Measurements from ENCODE around the gene APOM.

Gene APOM

DNA sequence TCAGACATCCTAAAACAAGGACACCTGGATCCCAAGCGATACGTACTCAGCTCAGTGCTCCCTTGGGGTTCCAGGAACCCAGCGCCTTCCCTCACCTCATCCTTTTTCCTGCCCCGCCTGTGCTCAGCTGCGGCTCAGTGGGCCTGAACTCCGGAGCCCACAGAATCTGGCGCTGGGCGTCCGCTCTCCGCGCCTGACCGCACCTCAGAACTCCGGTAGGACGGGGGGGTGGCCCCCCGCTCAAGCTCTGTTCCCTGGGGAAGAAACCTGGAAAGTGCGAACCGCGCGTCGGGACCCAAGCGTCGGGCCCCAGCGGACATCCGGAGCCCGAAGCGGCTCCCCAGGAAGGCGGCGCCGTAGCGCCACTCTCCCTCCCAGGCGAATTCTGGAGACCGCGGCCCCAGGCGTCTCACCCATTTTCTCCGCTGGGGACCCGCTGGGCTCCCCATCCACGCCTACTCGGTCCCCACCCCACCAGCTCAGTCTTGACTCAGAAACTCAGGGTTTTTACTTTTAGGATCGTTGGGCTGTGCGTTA, 25.5 kb downstream of the APOM start:
- no peak for FAIRE-seq

- no peak for FAIRE-seq
Measured at GRCh38 chr6:31683591-31683990, 27.9 kb downstream of the APOM start.

- no peak for FAIRE-seq
Measured at GRCh38 chr6:31686483-31686882, 30.8 kb downstream of the APOM start.

- FAIRE-seq = no peak
Measured at GRCh38 chr6:31687321-31687720, 31.6 kb downstream of the APOM start.

DNA sequence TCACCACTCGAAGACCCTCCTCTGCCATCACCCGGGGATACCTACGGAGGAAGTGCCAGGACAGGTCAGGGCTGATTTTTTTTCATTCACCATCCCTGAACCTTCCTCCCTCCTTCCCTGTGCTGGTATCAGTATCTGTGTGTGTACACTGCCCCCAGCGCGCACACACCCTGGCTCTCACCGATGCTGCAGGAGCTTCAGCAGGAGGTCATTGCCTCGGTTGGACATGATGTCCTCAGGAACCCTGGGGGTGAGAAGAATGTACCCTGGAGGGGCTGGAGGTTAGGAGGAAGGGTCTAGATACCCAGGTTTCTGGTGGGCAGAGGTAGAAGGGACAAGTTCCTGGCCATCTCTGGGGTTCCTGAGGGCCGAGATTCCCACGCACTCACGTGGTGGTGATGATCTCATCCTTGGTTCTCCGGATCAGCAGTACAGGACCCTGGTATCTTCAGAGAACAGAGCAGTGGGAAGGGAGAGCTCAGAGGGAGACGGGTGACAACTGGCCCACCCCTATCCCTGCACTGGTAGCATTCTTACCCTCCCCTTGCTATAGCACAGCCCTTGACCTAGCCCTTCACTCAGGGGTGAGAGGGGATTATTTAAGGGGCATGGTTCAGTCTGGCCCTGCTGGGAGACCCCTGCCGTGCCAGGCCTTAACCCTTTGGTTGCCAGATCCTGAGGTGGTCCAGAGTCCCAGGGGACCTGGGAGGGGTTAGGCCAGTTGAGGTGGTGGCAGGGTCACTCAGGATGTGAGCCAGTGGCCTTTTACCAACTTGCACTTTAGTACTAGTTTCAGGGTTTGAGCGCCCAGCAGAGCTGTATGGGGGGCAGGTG, 32.4 kb downstream of the APOM start:
- FAIRE-seq = no peak

- no peak for FAIRE-seq
Measured at GRCh38 chr6:31689249-31690110, 33.8 kb downstream of the APOM start.

DNA sequence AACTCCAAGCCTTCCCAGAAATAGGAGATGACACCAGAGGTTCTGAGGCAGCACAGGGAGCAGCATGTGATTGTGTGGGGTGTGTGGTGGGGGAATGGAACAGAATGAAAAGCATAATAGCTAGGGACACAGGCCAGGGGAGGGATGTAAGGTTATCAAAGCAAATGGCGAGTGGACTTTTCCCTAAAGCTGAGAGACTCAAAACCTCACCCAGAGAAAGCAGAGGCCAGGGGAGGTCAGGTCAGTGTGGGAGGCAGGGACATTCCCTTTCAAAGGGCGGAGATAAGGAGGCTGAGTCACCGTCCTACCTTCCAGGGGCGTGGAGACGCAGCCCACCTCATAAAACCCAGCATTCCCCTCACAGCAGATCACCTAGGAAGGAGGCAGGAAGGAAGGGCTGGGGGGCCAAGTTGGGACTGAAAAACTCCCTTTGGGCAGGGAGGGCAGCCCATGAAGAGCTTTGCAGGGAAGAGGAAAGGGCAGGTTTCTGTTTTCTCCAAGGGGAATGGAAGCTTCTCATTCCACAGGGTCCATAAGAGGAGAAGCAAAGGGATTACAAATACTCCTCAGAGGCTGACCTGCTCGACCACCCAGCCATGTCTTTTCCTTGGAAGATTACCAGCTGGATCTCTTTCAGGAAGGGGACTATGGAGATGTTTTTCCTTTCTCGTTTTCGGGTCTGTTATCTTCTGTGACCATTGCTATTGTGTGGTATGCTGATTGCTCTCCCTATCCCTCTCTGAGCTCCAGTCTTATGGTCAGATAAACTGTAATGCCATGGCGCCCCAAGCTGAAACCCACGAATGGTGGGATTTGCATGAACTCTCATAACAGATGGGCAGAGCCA, 34.8 kb downstream of the APOM start:
- FAIRE-seq = no peak

DNA sequence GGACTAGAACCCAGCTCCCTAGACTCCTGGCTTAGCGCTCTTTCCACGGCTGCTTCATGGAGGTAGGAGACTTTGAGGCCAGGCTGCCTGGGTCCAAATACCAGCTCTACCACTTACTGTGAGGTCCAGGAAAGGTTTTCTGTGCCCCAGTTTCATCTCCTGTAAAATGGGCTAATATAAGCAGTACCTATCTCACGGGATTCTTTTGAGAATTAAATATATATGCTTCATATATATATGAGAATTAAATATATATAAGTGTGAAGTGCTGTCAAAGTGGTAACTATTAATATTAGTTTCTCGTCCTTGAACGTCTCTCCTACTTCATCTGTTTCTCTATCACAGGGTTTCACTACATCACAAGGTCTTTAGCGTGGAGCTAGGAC, 35.4 kb downstream of the APOM start:
- FAIRE-seq = no peak

- FAIRE-seq = no peak
Measured at GRCh38 chr6:31691564-31692108, 35.9 kb downstream of the APOM start.

DNA sequence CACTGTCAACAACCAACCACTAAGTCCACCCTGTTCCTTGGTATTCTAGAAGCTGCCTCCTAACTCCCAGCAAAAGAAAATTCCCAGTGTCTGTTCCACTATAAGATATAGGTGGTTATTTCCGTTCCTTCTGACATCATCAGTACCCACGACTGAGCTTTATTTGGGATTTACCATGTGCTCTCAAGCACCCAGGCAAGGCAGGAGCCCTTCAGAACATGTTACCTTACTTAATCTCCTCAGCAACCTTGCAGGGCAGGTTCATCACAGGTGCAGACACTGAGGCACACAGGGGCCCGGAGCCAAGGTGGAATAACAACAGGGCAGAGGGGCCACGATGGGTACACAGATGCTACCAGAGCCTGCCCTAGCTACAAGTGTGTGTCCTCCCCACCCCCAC, 36.7 kb downstream of the APOM start:
- FAIRE-seq = no peak

DNA sequence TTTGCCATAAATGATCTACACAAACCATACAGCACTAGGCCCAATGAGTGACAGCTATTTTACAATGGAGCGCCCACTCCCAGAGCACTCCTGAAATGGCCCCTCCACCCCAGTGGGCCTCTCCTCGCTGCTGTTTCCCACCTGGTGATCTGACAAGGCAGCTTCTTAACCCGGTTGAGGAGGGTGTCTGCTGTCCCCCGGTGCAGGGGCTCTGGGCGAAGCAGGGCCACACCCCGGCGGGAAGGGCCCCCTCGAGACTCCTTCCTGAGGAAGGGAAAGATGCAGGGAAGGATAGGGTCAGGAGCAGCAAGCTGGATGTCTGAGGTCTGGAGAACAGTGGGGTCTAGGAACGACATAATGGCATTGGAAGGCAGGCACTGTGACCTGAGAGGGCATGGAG, 37.2 kb downstream of the APOM start:
- FAIRE-seq = no peak

- no peak for FAIRE-seq
Measured at GRCh38 chr6:31693535-31693934, 37.8 kb downstream of the APOM start.

DNA sequence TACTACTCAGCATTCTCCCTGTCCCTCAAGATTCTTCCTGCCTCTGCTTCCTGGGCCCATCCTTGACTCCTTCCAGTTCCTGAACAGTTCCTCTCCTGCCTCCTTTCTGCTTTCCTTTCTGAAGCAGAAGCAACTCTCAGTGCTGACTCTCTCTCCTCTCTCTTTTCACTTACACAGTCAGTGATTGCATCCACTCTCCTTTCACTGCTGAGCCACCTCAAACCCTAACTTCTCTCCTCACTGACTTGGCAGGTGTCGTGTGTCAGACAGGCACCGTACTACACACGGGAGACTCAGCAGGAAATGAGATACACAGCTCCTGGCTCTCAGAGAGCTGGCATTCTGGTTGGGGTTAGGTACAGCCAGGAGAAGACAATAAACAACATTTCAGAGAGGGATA, 41.9 kb downstream of the APOM start:
- no peak for FAIRE-seq

- FAIRE-seq = no peak
Measured at GRCh38 chr6:31700740-31701401, 45.2 kb downstream of the APOM start.

DNA sequence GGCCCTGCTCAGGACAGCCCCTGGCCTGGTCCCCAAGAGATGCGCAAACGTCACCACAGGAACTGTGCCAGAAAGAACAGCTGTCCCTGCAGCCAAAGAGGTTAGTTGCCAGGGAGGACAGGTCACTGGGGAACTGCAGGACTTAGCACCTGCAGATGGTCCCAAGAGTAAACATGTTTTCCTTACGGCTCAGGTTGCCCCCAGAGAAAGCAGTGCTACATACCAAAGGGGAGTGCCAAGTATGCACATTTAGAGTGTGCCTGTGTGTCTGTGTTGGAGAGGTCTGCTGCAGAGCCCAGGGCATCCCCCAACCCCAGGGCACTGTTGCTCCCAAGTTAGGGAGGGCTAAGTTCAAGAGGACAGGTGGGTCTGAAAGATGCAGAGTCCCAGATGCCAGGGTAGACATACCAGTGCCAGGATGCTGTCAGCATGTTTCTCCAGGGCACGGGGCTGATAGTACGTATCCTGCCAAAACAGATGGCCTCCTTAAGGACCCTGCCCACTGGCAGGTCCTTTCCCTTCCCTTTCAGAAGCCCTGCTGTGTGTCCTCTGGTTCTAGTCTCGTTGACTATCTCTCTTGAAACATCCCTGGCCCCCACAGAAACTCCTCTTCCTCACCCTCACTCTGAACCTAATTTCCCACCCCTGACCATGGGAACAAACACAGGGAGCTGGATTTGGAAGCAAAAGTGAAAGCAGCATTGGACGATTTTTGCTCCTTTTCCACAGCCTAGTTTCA, 46.1 kb downstream of the APOM start:
- FAIRE-seq = no peak

DNA sequence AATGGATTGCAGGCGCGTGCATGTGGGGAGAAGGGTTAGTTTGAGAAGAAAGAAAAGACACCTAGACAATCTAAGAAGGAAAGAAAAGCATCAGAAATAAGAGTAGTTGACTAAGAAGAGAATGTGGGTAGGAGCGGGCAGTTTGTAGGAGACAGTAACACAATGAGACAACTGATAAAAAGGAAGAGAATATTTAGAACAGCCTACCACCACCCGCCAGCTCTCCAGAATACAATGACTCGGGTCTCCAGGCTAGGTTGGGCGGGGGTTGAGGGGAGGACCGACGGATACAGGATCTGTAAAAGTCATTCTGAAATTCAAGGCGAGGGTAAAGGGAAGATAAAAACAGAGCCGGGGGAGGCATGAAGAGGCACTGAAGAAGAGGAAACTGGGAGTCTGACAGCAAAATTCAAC, 46.7 kb downstream of the APOM start:
- FAIRE-seq = no peak

DNA sequence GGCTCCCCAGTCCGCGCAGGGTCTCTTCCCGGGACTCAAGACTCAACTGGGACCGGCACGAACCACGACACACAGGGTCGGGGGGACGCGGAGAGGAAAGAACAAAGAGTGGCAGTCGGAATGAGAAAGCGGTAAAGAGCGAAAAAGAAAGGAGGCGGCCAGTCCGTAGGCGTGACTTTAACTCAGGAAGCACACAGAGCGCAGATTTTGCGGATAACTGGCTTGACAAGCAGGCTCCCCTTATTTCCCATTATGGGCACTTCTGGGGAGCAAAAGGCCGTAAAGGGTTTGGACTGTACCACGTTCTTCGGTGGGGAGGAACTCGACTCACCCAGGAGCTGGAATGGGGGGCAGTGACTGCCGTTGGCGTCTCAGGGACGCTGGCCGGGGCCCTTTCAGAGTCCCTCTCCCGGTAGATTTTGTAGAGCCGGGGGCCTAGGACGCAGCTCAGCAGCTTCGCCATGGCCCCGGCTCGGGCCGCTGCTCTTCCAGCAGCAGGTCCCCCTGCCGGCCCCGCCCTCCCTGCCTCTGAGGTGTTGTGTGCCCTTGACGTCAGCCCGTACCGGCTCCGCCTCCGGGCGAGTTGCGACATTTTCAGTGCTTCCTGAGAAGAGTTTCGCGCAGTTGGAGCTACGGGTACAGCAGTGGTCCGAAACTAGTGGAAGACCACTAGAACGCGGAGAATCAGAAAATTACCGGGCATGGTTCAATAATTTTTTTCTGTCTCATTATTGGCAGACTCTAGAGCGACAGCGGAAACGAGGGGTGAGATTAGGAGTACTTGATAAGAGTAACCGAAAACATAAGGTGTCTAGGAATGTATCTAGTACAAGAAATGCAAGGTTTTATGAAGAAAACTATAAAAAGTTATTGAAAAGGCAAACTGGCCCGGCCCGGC, 47.4 kb downstream of the APOM start, which contains the start of gene ABHD16A:
Gene ABHD16A (minus strand): TSS at position 506 of the 898 bp plus-strand sequence. CDS start 43 bp downstream, at position 463.
- no peak for FAIRE-seq

- FAIRE-seq = no peak
Measured at GRCh38 chr6:31705931-31706330, 50.2 kb downstream of the APOM start.

DNA sequence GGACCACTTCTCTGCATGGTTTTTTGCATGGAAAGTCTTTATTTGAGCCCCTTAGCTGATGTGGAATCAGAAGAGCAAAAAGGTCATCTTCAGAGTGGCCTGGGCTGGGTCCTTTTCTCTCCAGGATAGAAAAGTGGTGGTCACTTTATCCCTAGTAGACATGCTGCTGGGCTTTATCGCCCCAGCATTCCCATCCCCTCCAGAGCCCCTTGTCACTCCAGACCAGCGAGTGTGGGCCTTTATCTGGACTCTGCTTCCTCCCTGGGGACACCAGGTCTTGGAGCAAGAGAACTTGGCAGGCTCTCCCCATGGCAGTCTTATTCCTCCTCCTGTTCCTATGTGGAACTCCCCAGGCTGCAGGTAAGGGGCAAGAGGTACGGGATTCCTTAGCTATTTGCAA, 50.9 kb downstream of the APOM start, which contains the start of gene LY6G6F:
Gene LY6G6F (plus strand): TSS at position 268 of the 400 bp plus-strand sequence. CDS start 41 bp downstream, at position 309.
- no peak for FAIRE-seq

DNA sequence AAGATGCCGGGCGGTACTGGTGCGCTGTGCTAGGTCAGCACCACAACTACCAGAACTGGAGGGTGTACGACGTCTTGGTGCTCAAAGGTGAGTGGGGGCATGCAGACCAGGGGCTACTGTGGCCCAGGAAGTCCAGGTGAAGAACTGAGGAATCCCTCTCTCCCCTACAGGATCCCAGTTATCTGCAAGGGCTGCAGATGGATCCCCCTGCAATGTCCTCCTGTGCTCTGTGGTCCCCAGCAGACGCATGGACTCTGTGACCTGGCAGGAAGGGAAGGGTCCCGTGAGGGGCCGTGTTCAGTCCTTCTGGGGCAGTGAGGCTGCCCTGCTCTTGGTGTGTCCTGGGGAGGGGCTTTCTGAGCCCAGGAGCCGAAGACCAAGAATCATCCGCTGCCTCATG, 52.0 kb downstream of the APOM start:
- FAIRE-seq = no peak

All from colon (tissue), 2 donors.